Kidney (tissue), 14 donors: ENCODE data around the gene ATXN3. TPM values are rescaled to one million over a fixed set of nuclear protein-coding genes. Genes with fewer than 3 reads are reported as not detected.
A peak's percentile ranks its signal among the peaks of the same experiment; 100 is the strongest.

ENCODE experiments used
- DNase-seq, 5 donors: peaks; one replicate each; pipeline ENCODE4 v3.0.0-alpha.2; 2013 to 2020
- FAIRE-seq: peaks from 2 replicates; lab custom pipeline; 2012; peaks lifted over from hg19 to GRCh38; lab: Jason Lieb, UNC
- H3K27ac ChIP-seq, 2 donors: one replicate each; pipeline ENCODE4 v1.7.0; 2013; ENCODE audit warnings: low read depth in 2 of 2, low read length in 2 of 2, inconsistent platforms in 1 of 2
- H3K27me3 ChIP-seq: one replicate; pipeline ENCODE4 v1.7.1; 2013; ENCODE audit warnings: low read length, inconsistent platforms; ENCODE audit not compliant: control insufficient read depth, insufficient read depth
- H3K36me3 ChIP-seq, 3 donors: one replicate each; pipeline versions ENCODE4 v1.7.0 to v1.7.1; 2013; ENCODE audit warnings: low read length in 3 of 3, control low read depth in 1 of 3, inconsistent platforms in 1 of 3; ENCODE audit not compliant: insufficient read depth in 3 of 3, control insufficient read depth in 2 of 3
- H3K4me1 ChIP-seq, 3 donors: one replicate each; pipeline versions ENCODE4 v1.7.0 to v1.7.1; 2013; ENCODE audit warnings: low read length in 3 of 3, inconsistent platforms in 1 of 3, low read depth in 1 of 3; ENCODE audit not compliant: control insufficient read depth in 2 of 3, insufficient read depth in 2 of 3
- H3K4me3 ChIP-seq, 3 donors: one replicate each; pipeline versions ENCODE4 v1.7.0 to v1.8.1; 2013; ENCODE audit warnings: low read length in 3 of 3, control low read depth in 1 of 3, inconsistent platforms in 1 of 3
- H3K9ac ChIP-seq, 3 donors: one replicate each; pipeline versions ENCODE4 v1.7.0 to v1.7.1; 2013; ENCODE audit warnings: low read length in 3 of 3, control low read depth in 1 of 3, inconsistent platforms in 1 of 3
- H3K9me3 ChIP-seq, 3 donors: one replicate each; pipeline versions ENCODE4 v1.7.0 to v1.7.1; 2013; ENCODE audit warnings: low read length in 3 of 3, control low read depth in 1 of 3, inconsistent platforms in 1 of 3; ENCODE audit not compliant: control insufficient read depth in 2 of 3, insufficient read depth in 1 of 3
- intact Hi-C: fragments of 100-400 bp; cut with DNase I; formaldehyde crosslinking; loops from one replicate; pipeline ENCODE4 v1.11.1; 2022
- polyA plus RNA-seq: library from polyadenylated mRNA; stranded (reverse); fragments of 350-450 nt; fragmentation: Illumina TruSeq; extraction: RNeasy Lipid Tissue Mini Kit (QIAGEN cat#74804); gene quantifications from one replicate; pipeline ENCODE4 v1.2.3, GENCODE V29; 2014; ENCODE audit warnings: low read depth, low replicate concordance; ENCODE audit not compliant: insufficient read depth
- total RNA-seq: library from RNA; stranded (reverse); fragmentation: NEBNext Ultra II Directional; extraction: Animal tissue kit (Norgen Biotek cat#: 25700); gene quantifications from one replicate; pipeline ENCODE4 v1.2.1, GENCODE V29; 2021
- TF ChIP-seq, protein P1 (sequence below): IDR thresholded peaks from 3 replicates; pipeline ENCODE4 v1.5.1; 2012; ENCODE audit warnings: mild to moderate bottlenecking, moderate library complexity, borderline replicate concordance; ENCODE audit not compliant: insufficient read depth; ENCODE audit errors: extremely low read depth
- donor health status: control.
- donor health status: control.
- donor health status: control.
- donor health status: control.
- donor health status: control.
- donor health status: DM: yes; HTN: yes; CAD: no.
- donor health status: Normal renal cell carcinoma (clear cell type).

The ATXN3 gene
- total and polyA plus RNA-seq, 2 donors from 2014 or later, result 17.2 to 33.6 TPM

DNA sequence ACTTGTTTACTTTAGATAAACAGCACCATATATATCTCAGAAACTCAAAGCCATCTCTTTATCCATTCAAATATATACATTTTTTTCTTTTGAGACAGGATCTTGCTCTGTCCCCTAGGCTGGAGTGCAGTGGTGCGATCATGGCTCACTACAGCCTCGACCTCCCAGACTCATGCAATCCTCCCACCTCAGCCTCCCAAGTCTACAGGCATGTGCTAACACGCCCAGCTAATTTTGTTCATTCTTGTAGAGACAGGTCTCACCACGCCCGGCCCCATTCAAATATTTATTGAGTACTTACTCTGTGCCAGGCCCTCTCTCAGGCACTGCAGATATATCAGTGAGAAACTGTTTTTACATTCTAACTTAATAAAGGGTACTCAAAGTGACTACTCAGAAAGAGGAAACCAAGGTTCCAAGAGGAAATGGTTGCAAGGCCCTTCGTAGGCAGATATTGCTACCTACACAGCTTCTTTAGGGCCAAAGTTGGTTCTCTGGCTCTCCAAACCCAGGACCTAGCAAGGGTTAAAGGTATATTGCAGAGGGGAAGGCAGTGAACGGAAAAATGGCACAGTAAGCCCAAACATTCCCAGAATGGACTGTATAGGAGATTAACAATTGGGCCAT is 2.9 kb downstream of the ATXN3 start:
- TF ChIP-seq, protein P1, sequence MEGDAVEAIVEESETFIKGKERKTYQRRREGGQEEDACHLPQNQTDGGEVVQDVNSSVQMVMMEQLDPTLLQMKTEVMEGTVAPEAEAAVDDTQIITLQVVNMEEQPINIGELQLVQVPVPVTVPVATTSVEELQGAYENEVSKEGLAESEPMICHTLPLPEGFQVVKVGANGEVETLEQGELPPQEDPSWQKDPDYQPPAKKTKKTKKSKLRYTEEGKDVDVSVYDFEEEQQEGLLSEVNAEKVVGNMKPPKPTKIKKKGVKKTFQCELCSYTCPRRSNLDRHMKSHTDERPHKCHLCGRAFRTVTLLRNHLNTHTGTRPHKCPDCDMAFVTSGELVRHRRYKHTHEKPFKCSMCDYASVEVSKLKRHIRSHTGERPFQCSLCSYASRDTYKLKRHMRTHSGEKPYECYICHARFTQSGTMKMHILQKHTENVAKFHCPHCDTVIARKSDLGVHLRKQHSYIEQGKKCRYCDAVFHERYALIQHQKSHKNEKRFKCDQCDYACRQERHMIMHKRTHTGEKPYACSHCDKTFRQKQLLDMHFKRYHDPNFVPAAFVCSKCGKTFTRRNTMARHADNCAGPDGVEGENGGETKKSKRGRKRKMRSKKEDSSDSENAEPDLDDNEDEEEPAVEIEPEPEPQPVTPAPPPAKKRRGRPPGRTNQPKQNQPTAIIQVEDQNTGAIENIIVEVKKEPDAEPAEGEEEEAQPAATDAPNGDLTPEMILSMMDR, result no peak
- intact Hi-C loops, result no loop called here
- FAIRE-seq (no peak), DNase-seq (no peak)
- Histone ChIP-seq H3K9ac (no peak overlapping the region), H3K9me3 (no peaks in the 10 kb centered on the region), H3K36me3 (no peaks in the 10 kb centered on the region), H3K4me1 (peaks cover 0 to 5% (median 3%) of the 10 kb centered on the region in 3 donors), H3K27me3 (no peaks in the 10 kb centered on the region), H3K4me3 (no peak overlapping the region), H3K27ac (no peak overlapping the region)

DNA sequence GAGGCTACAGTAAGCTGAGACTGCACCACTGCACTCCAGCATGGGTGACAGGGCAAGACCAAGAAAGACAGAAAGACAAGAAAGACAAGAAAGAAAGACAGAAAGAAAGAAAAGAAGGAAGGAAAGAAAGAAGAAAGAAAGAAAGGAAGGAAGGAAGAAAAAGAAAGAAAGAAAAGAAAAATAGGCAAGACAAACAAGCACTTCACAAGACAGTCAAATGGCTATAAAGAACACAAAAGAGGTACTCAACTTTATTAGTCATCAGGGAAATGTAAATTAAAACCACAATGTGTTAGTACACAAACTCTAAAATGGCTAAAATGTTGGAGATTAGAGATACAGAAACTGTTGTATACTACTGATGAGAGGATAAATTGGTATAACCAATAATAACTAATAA is 6.6 kb downstream of the ATXN3 start:
- no peak for DNase-seq
- Histone ChIP-seq H3K4me3 (no peak overlapping the region), H3K4me1 (peaks cover 0 to 2% (median 0%) of the 10 kb centered on the region in 3 donors), H3K9me3 (no peaks in the 10 kb centered on the region), H3K27me3 (no peaks in the 10 kb centered on the region), H3K27ac (no peak overlapping the region), H3K9ac (no peak overlapping the region), H3K36me3 (peaks cover 0 to 2% (median under 1%) of the 10 kb centered on the region in 3 donors)
- TF ChIP-seq, protein P1, result no peak
- intact Hi-C loops, result no loop called here
- no peak for FAIRE-seq

DNA sequence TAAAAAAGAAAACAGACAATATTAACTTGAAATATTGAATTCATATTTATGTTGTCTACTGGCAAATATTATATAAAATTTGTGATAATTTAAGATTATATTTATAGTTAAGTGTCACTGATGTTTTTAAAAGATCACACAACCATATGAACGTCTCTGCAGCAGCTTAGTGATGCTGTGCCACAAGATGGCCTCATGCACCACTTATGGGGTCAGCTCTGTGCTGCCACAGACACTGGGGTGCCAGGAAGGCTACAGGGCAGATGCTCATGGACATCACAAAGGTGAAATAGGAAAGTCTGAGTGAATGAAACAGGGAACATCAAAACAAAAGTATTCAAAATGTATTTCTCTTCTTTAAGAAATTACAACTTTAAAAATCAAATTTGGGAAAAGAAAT is 13.1 kb downstream of the ATXN3 start:
- H3K4me3 ChIP-seq, result no peak overlapping the region
- FAIRE-seq (peak; percentile 3), DNase-seq (no peak)
- no peaks in the 10 kb centered on the region for H3K27me3 ChIP-seq
- no peak overlapping the region for H3K9ac ChIP-seq
- intact Hi-C loops, result no loop called here
- H3K27ac ChIP-seq, result no peak overlapping the region
- no peaks in the 10 kb centered on the region for H3K9me3 ChIP-seq
- H3K4me1 ChIP-seq, result no peaks in the 10 kb centered on the region
- TF ChIP-seq, protein P1, result peak; percentile 5
- H3K36me3 ChIP-seq, result peaks cover 3 to 8% (median 7%) of the 10 kb centered on the region in 3 donors
